ENCODE results near the gene LRRC27.

The LRRC27 gene

GRCh38 chr10:132414402-132415016, 82.5 kb downstream of the LRRC27 start:
- no peak for DNase-seq (ENCODE audit: low spot score)

GRCh38 chr10:132415255-132415654, 83.3 kb downstream of the LRRC27 start:
- DNase-seq (ENCODE audit: low spot score), result no peak

GRCh38 chr10:132415956-132416355, 84.0 kb downstream of the LRRC27 start:
- DNase-seq (ENCODE audit: low spot score), result no peak

- DNase-seq (ENCODE audit: low spot score), result no peak
Measured at GRCh38 chr10:132416566-132417256, 84.7 kb downstream of the LRRC27 start.

- DNase-seq (ENCODE audit: low spot score), result no peak
Measured at GRCh38 chr10:132417257-132417910, 85.4 kb downstream of the LRRC27 start.

GRCh38 chr10:132417957-132418441, 86.0 kb downstream of the LRRC27 start:
- DNase-seq (ENCODE audit: low spot score), result no peak

- DNase-seq (ENCODE audit: low spot score), result no peak
Measured at GRCh38 chr10:132418527-132419416, 86.8 kb downstream of the LRRC27 start.

GRCh38 chr10:132419538-132420468, 87.8 kb downstream of the LRRC27 start:
- no peak for DNase-seq (ENCODE audit: low spot score)

- DNase-seq (ENCODE audit: low spot score), result no peak
Measured at GRCh38 chr10:132420469-132420980, 88.5 kb downstream of the LRRC27 start.

GRCh38 chr10:132420981-132421846, 89.2 kb downstream of the LRRC27 start:
- DNase-seq (ENCODE audit: low spot score), result no peak

GRCh38 chr10:132421847-132422751, 90.1 kb downstream of the LRRC27 start:
- DNase-seq (ENCODE audit: low spot score), result no peak

- DNase-seq (ENCODE audit: low spot score), result no peak
Measured at GRCh38 chr10:132422903-132423825, 91.2 kb downstream of the LRRC27 start.

- no peak for DNase-seq (ENCODE audit: low spot score)
Measured at GRCh38 chr10:132423966-132424861, 92.2 kb downstream of the LRRC27 start.

- DNase-seq (ENCODE audit: low spot score), result no peak
Measured at GRCh38 chr10:132425029-132425756, 93.2 kb downstream of the LRRC27 start.

- no peak for DNase-seq (ENCODE audit: low spot score)
Measured at GRCh38 chr10:132425757-132426155, 93.8 kb downstream of the LRRC27 start.
